Skeletal muscle satellite cell (primary cell): ENCODE data around the gene CCNH. TPM values are rescaled to one million over a fixed set of nuclear protein-coding genes. Genes with fewer than 3 reads are reported as not detected.

Source experiments
- H3K27me3 ChIP-seq: 2 replicates; pipeline ENCODE4 v1.7.0; 2013; ENCODE audit warnings: low read length; ENCODE audit not compliant: control insufficient read depth, insufficient read depth
- H3K36me3 ChIP-seq: 2 replicates; pipeline ENCODE4 v1.7.0; 2013; ENCODE audit warnings: mild to moderate bottlenecking, control low read depth, low read length; ENCODE audit not compliant: insufficient read depth
- H3K4me1 ChIP-seq: 2 replicates; pipeline ENCODE4 v1.7.0; 2013; ENCODE audit warnings: low read length; ENCODE audit not compliant: control insufficient read depth, insufficient read depth
- H3K4me2 ChIP-seq: 2 replicates; pipeline ENCODE4 v1.7.0; 2013; ENCODE audit warnings: mild to moderate bottlenecking, low read length
- H3K4me3 ChIP-seq: 2 replicates; pipeline ENCODE4 v1.7.0; 2013; ENCODE audit warnings: low read length
- H3K9ac ChIP-seq: 2 replicates; pipeline ENCODE4 v1.7.0; 2013; ENCODE audit warnings: mild to moderate bottlenecking, low read depth, low read length, moderate library complexity
- H3K9me3 ChIP-seq: replicated peaks from 2 replicates; pipeline ENCODE4 v1.7.0; 2013; ENCODE audit warnings: mild to moderate bottlenecking, control low read depth, low read length
- total RNA-seq: library from RNA; depleted of rRNA; stranded (reverse); fragments of >200 nt; gene quantifications from 2 replicates; pipeline ENCODE4 v1.2.3, GENCODE V29; 2012; rRNA removed

CCNH gene
- 75.4 and 93.0 TPM in 2 replicates for total RNA-seq

DNA sequence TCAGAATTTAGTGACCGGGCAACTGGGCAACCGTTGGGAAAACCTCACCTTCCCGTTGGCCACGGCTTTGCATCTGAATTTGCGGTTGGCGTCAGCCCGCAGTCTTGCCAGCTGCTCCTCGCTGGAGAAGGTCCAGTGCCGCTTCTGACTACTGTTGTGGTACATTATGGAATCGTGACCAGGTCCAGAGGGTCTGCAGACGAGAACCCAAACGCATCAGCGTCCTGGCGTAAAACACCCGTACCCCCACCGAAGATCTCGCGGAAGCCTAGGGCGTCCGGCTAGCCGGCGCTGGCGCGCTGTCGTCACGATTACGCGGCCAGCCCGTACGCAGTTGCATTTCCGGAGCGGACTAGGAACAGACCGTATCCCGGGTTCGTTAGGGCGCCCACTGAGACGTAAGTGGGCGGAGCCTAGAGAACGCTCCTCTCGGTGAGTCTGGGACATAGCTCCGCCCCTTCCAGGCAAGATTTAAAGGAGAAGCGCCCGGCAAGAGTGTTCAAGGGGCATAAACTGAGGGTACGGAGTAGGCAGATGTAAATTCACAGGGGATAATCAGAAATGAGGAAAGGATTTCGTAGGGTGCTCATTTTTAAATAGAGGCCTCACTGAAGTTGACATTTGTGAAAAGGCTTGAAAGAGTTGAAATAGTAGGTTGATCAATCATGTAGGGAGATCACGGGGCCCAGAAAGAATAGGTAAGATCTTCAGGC is at the start of gene CCNH:
CCNH (minus strand) TSS at position 301 of the 713 bp plus-strand sequence; CDS start at position 165, 136 bp downstream.
- H3K9me3 ChIP-seq = no peaks in the 10 kb centered on the region
- H3K9ac ChIP-seq = peak within 1 kb of the TSS; percentile 92
- peaks cover 15% of the 10 kb centered on the region for H3K4me1 ChIP-seq
- peak within 1 kb of the TSS; percentile 85 for H3K4me2 ChIP-seq
- H3K4me3 ChIP-seq = peak within 1 kb of the TSS; percentile 88
- peaks cover 28% of the 10 kb centered on the region for H3K36me3 ChIP-seq
- H3K27me3 ChIP-seq = no peaks in the 10 kb centered on the region

DNA sequence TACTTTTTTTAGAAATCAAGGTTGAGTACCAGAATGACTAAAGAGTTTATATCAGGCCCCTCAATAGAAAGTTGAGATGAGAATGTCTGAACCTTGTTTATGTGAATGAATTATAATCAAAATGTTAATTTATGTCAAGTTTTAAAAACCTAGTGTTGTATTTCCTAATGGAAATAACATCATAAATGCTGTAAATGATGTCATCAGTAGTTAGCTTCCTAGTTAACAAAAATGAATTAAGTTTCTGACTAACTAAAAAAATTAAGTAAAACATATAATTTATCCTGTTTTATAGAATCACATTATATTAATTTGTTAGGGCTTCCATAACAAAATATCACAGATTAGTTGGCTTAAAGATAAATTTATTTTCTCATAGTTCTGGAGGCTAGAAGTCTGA is 45.0 kb upstream of the CCNH start:
- no peaks in the 10 kb centered on the region for H3K9me3 ChIP-seq
- no peak overlapping the region for H3K9ac ChIP-seq
- no peak overlapping the region for H3K4me3 ChIP-seq
- H3K36me3 ChIP-seq = no peaks in the 10 kb centered on the region
- H3K4me2 ChIP-seq = no peak overlapping the region
- H3K27me3 ChIP-seq = peaks cover 7% of the 10 kb centered on the region
- no peaks in the 10 kb centered on the region for H3K4me1 ChIP-seq

DNA sequence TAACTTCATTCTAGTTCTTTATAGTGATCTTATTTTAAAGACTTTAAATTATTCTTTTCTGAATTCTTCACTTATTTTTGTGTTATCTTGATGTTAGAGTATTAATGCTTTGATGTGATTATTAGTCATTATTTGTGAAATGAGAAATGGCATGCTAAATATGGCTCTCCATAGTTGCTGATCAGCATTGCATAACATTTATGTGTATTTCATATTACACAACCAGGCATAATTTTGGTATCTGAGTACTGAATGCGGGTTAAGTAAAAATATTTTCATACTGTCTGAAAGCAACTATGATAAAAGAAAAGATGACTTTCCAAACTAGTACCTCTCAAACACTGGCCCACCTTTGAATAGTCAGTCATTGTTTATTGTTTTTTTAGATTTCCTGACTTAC is 41.1 kb upstream of the CCNH start:
- Histone ChIP-seq H3K4me2 (no peak overlapping the region), H3K27me3 (peaks cover 18% of the 10 kb centered on the region), H3K4me1 (no peaks in the 10 kb centered on the region), H3K4me3 (no peak overlapping the region), H3K9ac (no peak overlapping the region), H3K36me3 (no peaks in the 10 kb centered on the region), H3K9me3 (no peaks in the 10 kb centered on the region)

- H3K27me3 ChIP-seq = peaks cover 18% of the 10 kb centered on the region
- no peaks in the 10 kb centered on the region for H3K9me3 ChIP-seq
- no peak overlapping the region for H3K4me2 ChIP-seq
- H3K36me3 ChIP-seq = no peaks in the 10 kb centered on the region
- H3K4me3 ChIP-seq = no peak overlapping the region
- H3K9ac ChIP-seq = no peak overlapping the region
- H3K4me1 ChIP-seq = no peaks in the 10 kb centered on the region
These were observed 40.1 kb upstream of the CCNH start for GRCh38 chr5:87452837-87453236.

DNA sequence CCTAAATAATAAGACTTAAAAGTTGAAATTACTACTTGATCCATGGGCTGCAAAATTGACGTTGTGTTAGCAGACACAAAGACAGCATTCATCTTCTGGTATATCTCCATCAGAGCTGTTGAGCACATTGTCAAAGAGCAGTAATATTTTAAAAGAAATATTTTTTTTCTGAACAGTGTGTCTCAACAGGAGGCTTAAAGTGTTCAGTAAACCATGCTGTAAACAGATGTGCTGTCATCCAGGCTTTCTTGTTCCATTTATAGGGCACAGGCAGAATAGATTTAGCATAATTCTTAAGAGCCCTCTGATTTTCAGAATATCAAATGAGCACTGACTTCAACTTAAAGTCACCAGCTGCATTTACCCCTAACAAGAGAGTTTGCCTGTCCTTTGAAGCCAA is 29.7 kb upstream of the CCNH start:
- H3K4me1 ChIP-seq = no peaks in the 10 kb centered on the region
- no peak overlapping the region for H3K9ac ChIP-seq
- no peak overlapping the region for H3K4me2 ChIP-seq
- H3K36me3 ChIP-seq = no peaks in the 10 kb centered on the region
- H3K4me3 ChIP-seq = no peak overlapping the region
- no peaks in the 10 kb centered on the region for H3K9me3 ChIP-seq
- peaks cover 2% of the 10 kb centered on the region for H3K27me3 ChIP-seq

GRCh38 chr5:87438231-87438630 is 25.5 kb upstream of the CCNH start:
- Histone ChIP-seq H3K9ac (no peak overlapping the region), H3K4me3 (no peak overlapping the region), H3K4me1 (no peaks in the 10 kb centered on the region), H3K36me3 (no peaks in the 10 kb centered on the region), H3K9me3 (no peaks in the 10 kb centered on the region), H3K27me3 (peaks cover 2% of the 10 kb centered on the region), H3K4me2 (no peak overlapping the region)

GRCh38 chr5:87437724-87438123 is 25.0 kb upstream of the CCNH start:
- no peaks in the 10 kb centered on the region for H3K36me3 ChIP-seq
- H3K4me1 ChIP-seq = no peaks in the 10 kb centered on the region
- no peak overlapping the region for H3K9ac ChIP-seq
- no peaks in the 10 kb centered on the region for H3K9me3 ChIP-seq
- no peak overlapping the region for H3K4me2 ChIP-seq
- H3K27me3 ChIP-seq = peaks cover 2% of the 10 kb centered on the region
- H3K4me3 ChIP-seq = no peak overlapping the region

DNA sequence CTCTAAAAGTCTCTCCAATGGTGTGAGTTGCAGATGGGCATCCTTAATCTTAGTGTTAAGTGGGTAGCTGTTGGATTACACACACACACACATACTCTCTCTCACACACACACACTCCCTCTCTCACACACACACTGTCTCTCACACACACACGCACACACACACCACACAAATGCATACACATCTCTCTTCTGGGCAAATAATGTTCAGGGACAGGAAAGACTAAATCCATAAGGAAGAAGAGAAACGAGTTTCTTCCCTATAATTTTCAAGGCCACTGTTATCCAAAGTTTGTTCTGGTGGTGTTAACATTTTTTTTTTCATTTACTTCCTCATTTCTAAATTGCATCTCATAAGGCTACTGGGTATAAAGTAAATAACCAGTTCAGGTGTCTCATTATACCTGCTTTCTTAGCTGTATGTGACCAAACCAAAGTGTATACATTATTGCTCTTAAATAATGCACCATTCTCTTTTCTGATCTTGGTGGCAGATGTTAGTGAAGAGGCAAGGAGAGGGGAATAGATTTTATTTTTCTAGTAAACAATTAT is 22.5 kb upstream of the CCNH start:
- Histone ChIP-seq H3K27me3 (peaks cover 10% of the 10 kb centered on the region), H3K4me2 (no peak overlapping the region), H3K36me3 (no peaks in the 10 kb centered on the region), H3K9ac (no peak overlapping the region), H3K4me3 (no peak overlapping the region), H3K4me1 (no peaks in the 10 kb centered on the region), H3K9me3 (no peaks in the 10 kb centered on the region)

DNA sequence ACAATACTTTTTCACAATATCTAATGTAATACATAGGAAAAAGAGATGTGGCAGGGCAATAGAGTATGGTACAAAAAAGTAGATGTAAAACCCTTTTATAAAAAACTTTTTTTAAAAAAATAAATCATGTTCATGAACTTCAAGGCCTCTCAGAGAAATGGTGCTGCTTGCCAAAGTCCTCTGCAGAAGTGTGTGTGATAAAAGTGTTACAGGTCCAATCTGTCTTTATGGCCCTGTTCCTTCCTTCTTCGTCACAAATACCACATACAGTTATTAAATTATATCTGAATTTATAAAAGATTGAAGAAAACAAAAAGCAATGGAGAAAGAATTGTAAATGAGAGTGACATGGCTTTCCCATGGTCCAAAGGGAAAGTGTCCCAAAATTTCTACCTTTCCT is 21.7 kb upstream of the CCNH start:
- no peak overlapping the region for H3K4me3 ChIP-seq

GRCh38 chr5:87433945-87434344 is 21.2 kb upstream of the CCNH start:
- Histone ChIP-seq H3K9me3 (no peaks in the 10 kb centered on the region), H3K4me3 (no peak overlapping the region), H3K27me3 (peaks cover 10% of the 10 kb centered on the region), H3K4me1 (no peaks in the 10 kb centered on the region), H3K9ac (no peak overlapping the region), H3K36me3 (no peaks in the 10 kb centered on the region), H3K4me2 (no peak overlapping the region)

More for the DNA sequence above, 21.7 kb upstream of the CCNH start:
- Histone ChIP-seq H3K4me2 (no peak overlapping the region), H3K4me1 (no peaks in the 10 kb centered on the region), H3K9me3 (no peaks in the 10 kb centered on the region), H3K9ac (no peak overlapping the region), H3K27me3 (peaks cover 10% of the 10 kb centered on the region), H3K36me3 (no peaks in the 10 kb centered on the region)

DNA sequence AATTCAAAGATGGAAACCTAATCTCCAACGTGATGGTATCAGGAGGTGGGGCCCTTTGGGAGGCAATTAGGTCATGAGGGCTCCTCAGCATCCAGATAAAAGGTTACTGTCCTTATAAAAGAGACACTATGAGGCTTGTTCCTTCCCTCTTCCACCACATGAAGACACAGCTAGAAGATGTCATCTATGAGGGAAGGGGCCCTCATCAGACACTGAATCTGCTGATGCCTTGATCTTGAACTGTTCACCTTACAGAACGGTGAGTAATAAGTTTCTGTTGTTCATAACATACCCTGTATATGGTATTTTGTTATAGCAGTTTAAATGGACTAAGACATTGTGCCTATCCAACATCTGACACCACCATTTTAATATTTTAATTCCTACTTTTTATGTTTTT is 19.7 kb upstream of the CCNH start:
- Histone ChIP-seq H3K4me2 (no peak overlapping the region), H3K4me1 (no peaks in the 10 kb centered on the region), H3K9me3 (no peaks in the 10 kb centered on the region), H3K27me3 (peaks cover 8% of the 10 kb centered on the region), H3K9ac (no peak overlapping the region), H3K4me3 (no peak overlapping the region), H3K36me3 (no peaks in the 10 kb centered on the region)

DNA sequence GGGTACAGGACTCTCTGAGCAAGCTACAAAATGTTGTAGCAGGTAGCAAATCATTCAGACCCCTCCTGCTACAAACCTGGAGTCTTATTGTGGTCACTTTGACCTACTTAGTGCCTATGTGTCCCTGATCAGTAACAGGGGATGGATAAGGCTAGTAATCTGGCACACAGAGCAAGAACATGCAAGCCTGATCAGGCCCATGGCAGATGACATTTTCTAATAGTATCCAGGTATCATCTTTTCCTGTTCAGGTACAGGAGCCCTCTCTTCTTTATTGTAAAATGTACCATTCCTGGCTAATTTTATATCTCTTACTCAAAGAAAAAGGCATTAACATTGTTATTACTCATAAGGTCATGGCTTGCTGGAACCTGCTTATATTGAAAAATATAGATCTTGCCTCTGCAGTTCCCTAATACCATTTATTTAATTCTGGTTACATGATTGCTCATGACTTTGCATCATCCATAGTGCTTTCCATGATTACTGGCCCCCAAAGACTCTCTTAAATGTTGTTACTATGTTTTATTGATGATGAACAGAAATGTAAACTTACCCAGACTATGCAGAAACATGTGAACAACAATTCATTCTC is 18.2 kb upstream of the CCNH start:
- H3K9me3 ChIP-seq = no peaks in the 10 kb centered on the region
- H3K4me2 ChIP-seq = no peak overlapping the region
- no peak overlapping the region for H3K9ac ChIP-seq
- H3K4me1 ChIP-seq = no peaks in the 10 kb centered on the region
- no peaks in the 10 kb centered on the region for H3K36me3 ChIP-seq
- H3K4me3 ChIP-seq = no peak overlapping the region
- H3K27me3 ChIP-seq = peaks cover 8% of the 10 kb centered on the region
